Calu3 (cell line): ENCODE data around the gene GMDS. TPM values are rescaled to one million over a fixed set of nuclear protein-coding genes. Genes with fewer than 3 reads are reported as not detected.

Source experiments
- BruUV-seq: library from RNA; stranded (reverse); fragments of 400-500 nt; replicated peaks from 2 replicates; lab custom pipeline; 2021; lab: Mats Ljungman, UMichigan
- CTCF ChIA-PET: fragments of 300-600 bp; sonication (Branson Sonifier 250); formaldehyde crosslinking; loops from one replicate; lab custom pipeline; 2022; ENCODE audit warnings: antibody characterized with exemption; lab: Charles Lee
- DNase-seq: peaks from one replicate; pipeline ENCODE4 v3.0.0; 2022
- H3K27ac Mint-ChIP-seq: one replicate; pipeline ENCODE4 v1.8.0; 2022; ENCODE audit warnings: mixed read lengths; ENCODE audit not compliant: unreplicated experiment
- H3K27me3 Mint-ChIP-seq: one replicate; pipeline ENCODE4 v1.8.0; 2022; ENCODE audit warnings: mixed read lengths; ENCODE audit not compliant: unreplicated experiment
- H3K36me3 Mint-ChIP-seq: one replicate; pipeline ENCODE4 v1.8.0; 2022; ENCODE audit warnings: mild to moderate bottlenecking, moderate library complexity, mixed read lengths; ENCODE audit not compliant: insufficient read depth, unreplicated experiment
- H3K4me1 Mint-ChIP-seq: one replicate; pipeline ENCODE4 v1.8.0; 2022; ENCODE audit warnings: mild to moderate bottlenecking, low read depth, mixed read lengths; ENCODE audit not compliant: unreplicated experiment
- H3K4me3 Mint-ChIP-seq: one replicate; pipeline ENCODE4 v1.8.0; 2022; ENCODE audit warnings: mild to moderate bottlenecking, low read depth, moderate library complexity, mixed read lengths; ENCODE audit not compliant: unreplicated experiment
- H3K9me3 Mint-ChIP-seq: one replicate; pipeline ENCODE4 v1.8.0; 2022; ENCODE audit warnings: low read depth, mixed read lengths; ENCODE audit not compliant: unreplicated experiment
- intact Hi-C: fragments of 100-400 bp; cut with micrococcal nuclease; formaldehyde crosslinking; loops from one replicate; pipeline ENCODE4 v1.10.0; 2022; ENCODE audit not compliant: unreplicated experiment
- total RNA-seq: library from RNA; stranded (reverse); gene quantifications from 2 replicates; pipeline ENCODE4 v1.2.3, GENCODE V29; 2022
- TF ChIP-seq, protein P1 (sequence below): fragments of 200-600 bp; IDR thresholded peaks from one replicate; pipeline ENCODE4 v1.8.0; 2022; ENCODE audit warnings: antibody characterized with exemption; ENCODE audit not compliant: unreplicated experiment

Gene GMDS
- total RNA-seq, 1 experiment from 2014 or later, result 58.2 TPM

DNA sequence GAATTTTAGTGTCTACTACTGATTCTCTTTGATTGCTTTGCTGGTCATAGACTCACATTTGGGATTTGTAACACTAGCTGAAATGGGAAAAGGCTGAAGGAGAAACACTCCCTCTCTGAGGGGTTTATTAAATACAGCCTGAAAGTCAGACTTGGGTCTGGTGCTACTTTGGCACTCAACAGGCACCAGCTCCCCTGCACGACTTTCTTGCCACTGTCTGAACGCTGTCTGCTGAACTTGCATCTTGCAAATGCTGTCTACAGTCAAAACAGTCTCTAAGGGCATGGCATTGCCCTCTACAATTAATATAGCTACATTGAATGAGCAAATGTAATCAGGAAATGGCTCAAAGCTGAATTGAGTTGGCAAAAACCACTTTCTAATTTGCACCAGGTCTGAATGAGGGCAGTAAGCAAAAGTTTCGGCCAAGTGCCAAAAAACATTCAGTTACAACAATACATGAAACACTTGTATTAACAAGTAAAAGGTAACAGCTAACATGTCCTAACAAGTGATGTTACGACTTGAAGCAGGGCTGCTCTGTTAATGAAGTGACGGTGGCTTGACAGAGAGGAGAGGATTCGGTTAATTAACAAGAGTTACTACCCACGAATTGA, 516.2 kb downstream of the GMDS start:
- no peak overlapping the region for H3K27ac Mint-ChIP-seq
- CTCF ChIA-PET, result no interaction called here
- intact Hi-C loops, result no loop called here

GRCh38 chr6:1726341-1726768, 519.0 kb downstream of the GMDS start:
- Mint-ChIP-seq H3K4me1 (peaks cover 27% of the 10 kb centered on the region), H3K9me3 (no peaks in the 10 kb centered on the region), H3K27me3 (no peaks in the 10 kb centered on the region), H3K4me3 (no peak overlapping the region), H3K27ac (no peak overlapping the region), H3K36me3 (peaks cover 5% of the 10 kb centered on the region)
- TF ChIP-seq, protein P1, sequence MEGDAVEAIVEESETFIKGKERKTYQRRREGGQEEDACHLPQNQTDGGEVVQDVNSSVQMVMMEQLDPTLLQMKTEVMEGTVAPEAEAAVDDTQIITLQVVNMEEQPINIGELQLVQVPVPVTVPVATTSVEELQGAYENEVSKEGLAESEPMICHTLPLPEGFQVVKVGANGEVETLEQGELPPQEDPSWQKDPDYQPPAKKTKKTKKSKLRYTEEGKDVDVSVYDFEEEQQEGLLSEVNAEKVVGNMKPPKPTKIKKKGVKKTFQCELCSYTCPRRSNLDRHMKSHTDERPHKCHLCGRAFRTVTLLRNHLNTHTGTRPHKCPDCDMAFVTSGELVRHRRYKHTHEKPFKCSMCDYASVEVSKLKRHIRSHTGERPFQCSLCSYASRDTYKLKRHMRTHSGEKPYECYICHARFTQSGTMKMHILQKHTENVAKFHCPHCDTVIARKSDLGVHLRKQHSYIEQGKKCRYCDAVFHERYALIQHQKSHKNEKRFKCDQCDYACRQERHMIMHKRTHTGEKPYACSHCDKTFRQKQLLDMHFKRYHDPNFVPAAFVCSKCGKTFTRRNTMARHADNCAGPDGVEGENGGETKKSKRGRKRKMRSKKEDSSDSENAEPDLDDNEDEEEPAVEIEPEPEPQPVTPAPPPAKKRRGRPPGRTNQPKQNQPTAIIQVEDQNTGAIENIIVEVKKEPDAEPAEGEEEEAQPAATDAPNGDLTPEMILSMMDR, result no peak
- no TSS peak for BruUV-seq
- intact Hi-C loops, result no loop called here
- no peak for DNase-seq
- CTCF ChIA-PET, result no interaction called here

More for the DNA sequence above, 516.2 kb downstream of the GMDS start:
- Mint-ChIP-seq H3K36me3 (peaks cover 10% of the 10 kb centered on the region), H3K4me1 (peaks cover 17% of the 10 kb centered on the region), H3K9me3 (no peaks in the 10 kb centered on the region), H3K27me3 (no peaks in the 10 kb centered on the region), H3K4me3 (no peak overlapping the region)
- no TSS peak for BruUV-seq
- DNase-seq, result no peak
- TF ChIP-seq, protein P1, result no peak

DNA sequence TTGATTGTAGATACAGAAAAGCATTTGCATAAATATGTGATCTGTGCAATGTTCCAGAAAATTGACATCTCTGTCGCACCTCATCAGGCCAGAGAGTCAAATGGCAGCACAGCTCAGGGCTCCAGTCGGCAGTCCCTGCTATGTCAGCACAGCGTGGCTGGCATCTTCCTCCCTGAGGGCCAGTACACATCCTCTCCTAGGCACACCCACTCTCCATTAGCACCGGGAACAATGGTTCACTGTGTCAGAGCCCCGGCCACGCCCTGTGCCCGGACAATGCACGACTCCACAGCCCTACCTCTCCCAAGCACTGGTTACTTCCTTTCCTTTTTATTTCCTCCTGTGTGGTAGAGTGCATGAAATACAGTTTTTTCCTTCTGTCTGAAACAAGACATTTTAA, 520.8 kb downstream of the GMDS start:
- TF ChIP-seq, protein P1, result no peak
- H3K27me3 Mint-ChIP-seq, result no peaks in the 10 kb centered on the region
- H3K27ac Mint-ChIP-seq, result peak overlapping the region; percentile 74
- H3K4me3 Mint-ChIP-seq, result peak overlapping the region; percentile 43
- peaks cover 37% of the 10 kb centered on the region for H3K4me1 Mint-ChIP-seq
- CTCF ChIA-PET, result interaction anchor here (1.6 kb wide), 1 partner anchor 9 kb away, joined by 3 read pairs; no protein-coding TSS in a partner anchor
- BruUV-seq, result no TSS peak
- no peaks in the 10 kb centered on the region for H3K9me3 Mint-ChIP-seq
- peaks cover 5% of the 10 kb centered on the region for H3K36me3 Mint-ChIP-seq
- DNase-seq, result peak; percentile 89
- intact Hi-C loops, result loop anchor here (2.0 kb wide), 2 partner anchors 38 to 46 kb away; no protein-coding TSS in a partner anchor

GRCh38 chr6:1724124-1724523, 521.3 kb downstream of the GMDS start:
- H3K36me3 Mint-ChIP-seq, result peaks cover 5% of the 10 kb centered on the region
- peaks cover 41% of the 10 kb centered on the region for H3K4me1 Mint-ChIP-seq
- no peaks in the 10 kb centered on the region for H3K9me3 Mint-ChIP-seq
- no peaks in the 10 kb centered on the region for H3K27me3 Mint-ChIP-seq
- no peak overlapping the region for H3K4me3 Mint-ChIP-seq
- intact Hi-C loops, result loop anchor here (2.0 kb wide), 2 partner anchors 39 to 47 kb away; no protein-coding TSS in a partner anchor
- H3K27ac Mint-ChIP-seq, result peak overlapping the region; percentile 74
- peak; percentile 39 for DNase-seq
- CTCF ChIA-PET, result interaction anchor here (1.6 kb wide), 1 partner anchor 9 kb away, joined by 3 read pairs; no protein-coding TSS in a partner anchor
- TF ChIP-seq, protein P1, result no peak
- TSS peak; percentile 87 for BruUV-seq
